ENCODE data around the gene NACC2.
A peak's percentile ranks its signal among the peaks of the same experiment; 100 is the strongest.

NACC2 gene

GRCh38 chr9:136119061-136119882 is 24.2 kb upstream of the NACC2 start:
- DNase-seq (ENCODE audit: low read depth) = no peak
- TF ChIP-seq CTCF (IDR thresholded peaks at IDR 0.05; ENCODE audit: control insufficient read depth, insufficient read depth, low read depth, low read length, missing control alignments) = no peak
- H3K4me3 ChIP-seq (ENCODE audit: control insufficient read depth, low read depth, low read length) = peak overlapping the region; percentile 56

DNA sequence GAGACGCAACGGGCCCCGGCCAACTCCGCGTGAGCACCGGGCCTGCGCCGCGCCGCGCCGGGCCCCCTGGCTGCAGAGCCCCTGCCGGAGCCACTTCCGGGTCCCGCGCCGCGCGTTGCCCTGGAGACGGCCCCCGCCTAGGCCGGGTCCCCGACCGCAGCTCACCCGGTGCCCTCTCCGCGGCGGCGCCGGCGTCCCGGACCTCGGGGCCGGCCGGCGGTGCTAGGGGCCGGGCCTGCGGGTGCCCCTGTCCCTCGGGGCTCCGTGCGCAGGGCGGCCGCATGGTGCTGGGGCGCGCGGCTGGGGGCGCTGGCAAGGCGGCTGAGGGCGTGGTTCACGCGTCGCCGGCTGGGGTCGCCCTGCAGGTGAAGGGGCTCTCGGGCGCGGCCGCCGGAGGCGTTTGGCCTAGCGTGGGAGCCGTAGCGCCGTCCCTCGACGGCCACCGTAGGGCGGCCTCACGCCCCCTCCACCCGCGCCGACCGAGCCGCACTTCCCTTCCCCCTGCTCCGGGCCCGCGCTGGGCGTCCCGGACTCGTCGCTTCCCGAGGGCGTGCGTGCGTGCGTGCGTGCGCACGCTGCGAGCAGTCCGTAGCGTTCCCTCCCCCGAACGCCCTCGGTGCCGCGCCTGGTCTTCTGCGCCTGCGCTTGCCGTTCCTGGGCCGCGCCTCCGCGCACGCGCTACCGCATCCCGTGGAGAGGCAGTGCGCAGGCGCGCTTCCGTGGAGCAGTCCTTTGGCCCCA is 23.4 kb upstream of the NACC2 start, which contains the start of gene TMEM250:
Gene TMEM250 (minus strand): TSS at position 556 of the 741 bp plus-strand sequence. CDS start 1,975 bp downstream, outside the sequence.
- TF ChIP-seq CTCF (IDR thresholded peaks at IDR 0.05; ENCODE audit: control insufficient read depth, insufficient read depth, low read depth, low read length, missing control alignments) = no peak
- peak within 1 kb of the TSS; percentile 61 for H3K4me3 ChIP-seq (ENCODE audit: control insufficient read depth, low read depth, low read length)
- DNase-seq (ENCODE audit: low read depth) = peak; percentile 73

DNA sequence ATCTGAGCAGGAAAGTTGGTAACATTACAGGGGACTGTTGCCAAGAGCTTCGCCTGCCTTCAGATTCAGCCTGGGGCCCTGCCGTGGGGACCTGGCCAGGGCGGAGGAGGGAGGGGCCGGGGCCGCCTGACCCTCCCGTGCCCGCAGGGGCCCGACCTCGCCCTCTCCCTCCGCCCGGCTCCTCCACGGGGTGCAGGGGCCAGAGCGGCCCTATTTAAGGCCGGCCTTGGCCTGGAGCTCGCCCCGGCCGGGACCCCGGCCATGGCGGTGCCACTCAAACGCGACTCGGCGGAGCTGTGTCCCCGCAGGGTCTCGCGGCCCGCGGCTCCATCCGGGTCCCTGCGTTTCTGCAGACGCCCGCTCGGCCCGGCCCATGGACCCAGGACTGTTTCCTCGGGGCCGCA is 22.8 kb upstream of the NACC2 start:
- DNase-seq (ENCODE audit: low read depth) = no peak
- no peak for TF ChIP-seq CTCF (IDR thresholded peaks at IDR 0.05; ENCODE audit: control insufficient read depth, insufficient read depth, low read depth, low read length, missing control alignments)
- H3K4me3 ChIP-seq (ENCODE audit: control insufficient read depth, low read depth, low read length) = peak overlapping the region; percentile 61

GRCh38 chr9:136117291-136117915 is 22.3 kb upstream of the NACC2 start:
- no peak for TF ChIP-seq CTCF (IDR thresholded peaks at IDR 0.05; ENCODE audit: control insufficient read depth, insufficient read depth, low read depth, low read length, missing control alignments)
- H3K4me3 ChIP-seq (ENCODE audit: control insufficient read depth, low read depth, low read length) = peak overlapping the region; percentile 61
- DNase-seq (ENCODE audit: low read depth) = no peak

DNA sequence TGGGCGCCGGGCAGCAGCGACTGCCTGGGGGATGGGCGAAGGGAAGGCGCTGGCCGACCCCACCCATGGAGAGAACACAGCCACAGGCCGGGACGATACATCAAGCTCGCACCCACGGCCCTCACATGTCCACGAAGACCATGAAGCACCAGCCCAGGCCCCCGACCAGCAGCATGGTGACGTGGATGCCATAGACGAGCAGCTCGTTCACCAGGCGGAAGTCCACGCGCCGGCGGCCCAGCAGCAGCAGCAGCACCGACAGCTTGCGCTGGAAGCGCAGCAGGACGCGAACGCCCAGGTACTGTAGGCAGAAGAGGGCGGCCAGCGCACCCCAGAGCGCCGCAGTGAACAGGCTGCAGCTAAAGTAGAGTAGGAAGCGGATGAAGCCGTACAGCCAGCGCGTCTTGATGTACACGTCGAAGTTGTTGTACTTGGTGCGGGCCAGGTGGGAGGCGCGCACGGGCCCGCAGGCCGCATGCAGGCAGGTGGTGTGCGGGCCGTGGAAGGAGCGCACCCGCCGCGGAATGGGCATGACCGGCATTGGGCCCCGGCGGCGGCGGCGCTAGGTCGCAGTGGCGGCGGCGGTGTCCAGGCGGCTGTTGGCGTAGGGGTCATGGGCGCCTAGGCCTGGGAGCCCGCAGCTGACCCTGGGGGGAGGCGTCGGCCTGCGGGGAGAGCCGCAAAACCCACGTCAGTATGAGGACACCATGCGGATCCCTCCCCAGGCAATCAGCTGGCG is 21.4 kb upstream of the NACC2 start:
- no peak for DNase-seq (ENCODE audit: low read depth)
- no peak for TF ChIP-seq CTCF (IDR thresholded peaks at IDR 0.05; ENCODE audit: control insufficient read depth, insufficient read depth, low read depth, low read length, missing control alignments)
- no peak overlapping the region for H3K4me3 ChIP-seq (ENCODE audit: control insufficient read depth, low read depth, low read length)
